Cardiac muscle cell (in vitro differentiated cells and primary cell): ENCODE measurements around the gene EXOC1L. TPM values are rescaled to one million over a fixed set of nuclear protein-coding genes. Genes with fewer than 3 reads are reported as not detected.

ENCODE experiments used
- DNase-seq, 2 donors: peaks; one replicate each; pipeline versions ENCODE4 v3.0.0 to v3.0.0-alpha.2; 2010 to 2017; ENCODE audit warnings: low read depth in 1 of 2, low spot score in 1 of 2
- H3K27ac ChIP-seq: fragments of 200-600 bp; sonication (generic); 2 replicates; pipeline ENCODE4 v1.5.1; 2016
- H3K27me3 ChIP-seq: fragments of 200-600 bp; sonication (generic); 2 replicates; pipeline ENCODE4 v1.6.0; 2016; ENCODE audit warnings: control low read depth
- H3K36me3 ChIP-seq: fragments of 200-600 bp; sonication (generic); 2 replicates; pipeline ENCODE4 v1.5.1; 2016; ENCODE audit warnings: control low read depth
- H3K4me1 ChIP-seq: fragments of 200-600 bp; sonication (generic); 2 replicates; pipeline ENCODE4 v1.8.1; 2017; ENCODE audit warnings: low read depth, mild to moderate bottlenecking, mixed run types
- H3K4me3 ChIP-seq: fragments of 200-600 bp; sonication (generic); 2 replicates; pipeline ENCODE4 v1.5.1; 2016; ENCODE audit warnings: mild to moderate bottlenecking
- H3K9me3 ChIP-seq: fragments of 200-600 bp; sonication (generic); 2 replicates; pipeline ENCODE4 v1.5.1; 2017; ENCODE audit warnings: low read depth, mild to moderate bottlenecking, control low read depth
- polyA plus RNA-seq: library from polyadenylated mRNA; unstranded; fragments of >200 nt; fragmentation: Nextera tagmentation; extraction: Ambion mirVana; gene quantifications from 2 replicates; pipeline ENCODE4 v1.2.1, GENCODE V29; 2016
- total RNA-seq: library from RNA; depleted of rRNA; stranded (reverse); fragments of >200 nt; gene quantifications from 2 replicates; pipeline ENCODE4 v1.2.3, GENCODE V29; 2016
- TF ChIP-seq, protein P1 (sequence below): IDR thresholded peaks from 2 replicates; pipeline ENCODE4 v1.5.1; 2012; ENCODE audit warnings: low read depth, mild to moderate bottlenecking, low read length

The EXOC1L gene
- total and polyA plus RNA-seq, 2 experiments from 2014 or later, result 0.16 TPM; not detected in 1

DNA sequence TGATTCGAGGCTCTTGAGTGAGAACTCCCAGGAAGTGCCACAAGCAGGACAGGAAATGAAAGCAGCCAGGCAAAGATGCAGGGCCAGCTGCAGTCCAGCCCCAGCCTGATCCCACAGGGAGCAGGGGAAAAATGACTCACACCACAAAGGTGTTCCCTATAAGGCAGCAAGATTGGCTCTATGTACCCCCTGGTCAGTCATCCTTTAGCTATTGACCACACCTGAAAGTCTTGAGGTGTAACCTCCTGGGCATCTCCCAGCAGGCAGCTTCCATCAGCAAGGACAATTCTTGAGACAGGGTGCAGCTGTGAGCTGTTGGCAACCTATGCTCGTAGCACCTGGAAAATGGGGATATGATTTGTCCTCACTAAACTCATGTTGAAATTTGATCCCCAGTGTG is 27.9 kb upstream of the EXOC1L start:
- Histone ChIP-seq H3K27ac (no peak overlapping the region), H3K4me1 (no peaks in the 10 kb centered on the region), H3K9me3 (no peaks in the 10 kb centered on the region), H3K4me3 (no peak overlapping the region), H3K36me3 (no peaks in the 10 kb centered on the region), H3K27me3 (no peaks in the 10 kb centered on the region)
- TF ChIP-seq, protein P1, sequence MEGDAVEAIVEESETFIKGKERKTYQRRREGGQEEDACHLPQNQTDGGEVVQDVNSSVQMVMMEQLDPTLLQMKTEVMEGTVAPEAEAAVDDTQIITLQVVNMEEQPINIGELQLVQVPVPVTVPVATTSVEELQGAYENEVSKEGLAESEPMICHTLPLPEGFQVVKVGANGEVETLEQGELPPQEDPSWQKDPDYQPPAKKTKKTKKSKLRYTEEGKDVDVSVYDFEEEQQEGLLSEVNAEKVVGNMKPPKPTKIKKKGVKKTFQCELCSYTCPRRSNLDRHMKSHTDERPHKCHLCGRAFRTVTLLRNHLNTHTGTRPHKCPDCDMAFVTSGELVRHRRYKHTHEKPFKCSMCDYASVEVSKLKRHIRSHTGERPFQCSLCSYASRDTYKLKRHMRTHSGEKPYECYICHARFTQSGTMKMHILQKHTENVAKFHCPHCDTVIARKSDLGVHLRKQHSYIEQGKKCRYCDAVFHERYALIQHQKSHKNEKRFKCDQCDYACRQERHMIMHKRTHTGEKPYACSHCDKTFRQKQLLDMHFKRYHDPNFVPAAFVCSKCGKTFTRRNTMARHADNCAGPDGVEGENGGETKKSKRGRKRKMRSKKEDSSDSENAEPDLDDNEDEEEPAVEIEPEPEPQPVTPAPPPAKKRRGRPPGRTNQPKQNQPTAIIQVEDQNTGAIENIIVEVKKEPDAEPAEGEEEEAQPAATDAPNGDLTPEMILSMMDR, result no peak
- peak in 1 of 2 donors; percentile 19 for DNase-seq

DNA sequence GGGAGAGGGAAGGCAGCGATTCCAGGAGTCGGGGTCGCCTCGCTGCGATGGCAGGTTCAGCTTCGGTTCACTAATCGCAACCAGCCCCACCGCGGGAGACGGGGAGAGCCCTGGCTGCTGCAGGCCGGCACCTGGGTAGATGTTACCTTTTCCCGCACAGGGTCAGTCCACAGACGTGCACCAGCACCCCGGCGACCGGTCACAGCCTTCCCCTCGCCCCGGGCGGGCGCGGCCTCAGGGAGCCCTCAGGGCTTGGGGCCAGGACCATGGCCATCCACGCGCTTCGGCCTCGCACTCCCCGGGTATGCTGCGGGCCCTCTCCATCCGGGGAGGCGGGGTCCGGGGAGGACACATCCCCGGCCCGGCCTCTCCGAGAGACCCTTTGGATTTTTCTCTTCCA is 26.1 kb upstream of the EXOC1L start:
- Histone ChIP-seq H3K9me3 (no peaks in the 10 kb centered on the region), H3K36me3 (no peaks in the 10 kb centered on the region), H3K27me3 (no peaks in the 10 kb centered on the region), H3K27ac (no peak overlapping the region), H3K4me3 (no peak overlapping the region), H3K4me1 (no peaks in the 10 kb centered on the region)
- TF ChIP-seq, protein P1, result no peak
- no peak for DNase-seq

- no peaks in the 10 kb centered on the region for H3K9me3 ChIP-seq
- H3K4me1 ChIP-seq, result no peaks in the 10 kb centered on the region
- no peaks in the 10 kb centered on the region for H3K36me3 ChIP-seq
- no peak overlapping the region for H3K27ac ChIP-seq
- no peak overlapping the region for H3K4me3 ChIP-seq
- TF ChIP-seq, protein P1, result no peak
- DNase-seq, result no peak
- no peaks in the 10 kb centered on the region for H3K27me3 ChIP-seq
Observed at GRCh38 chr4:55794053-55794452, 25.5 kb upstream of the EXOC1L start.

DNA sequence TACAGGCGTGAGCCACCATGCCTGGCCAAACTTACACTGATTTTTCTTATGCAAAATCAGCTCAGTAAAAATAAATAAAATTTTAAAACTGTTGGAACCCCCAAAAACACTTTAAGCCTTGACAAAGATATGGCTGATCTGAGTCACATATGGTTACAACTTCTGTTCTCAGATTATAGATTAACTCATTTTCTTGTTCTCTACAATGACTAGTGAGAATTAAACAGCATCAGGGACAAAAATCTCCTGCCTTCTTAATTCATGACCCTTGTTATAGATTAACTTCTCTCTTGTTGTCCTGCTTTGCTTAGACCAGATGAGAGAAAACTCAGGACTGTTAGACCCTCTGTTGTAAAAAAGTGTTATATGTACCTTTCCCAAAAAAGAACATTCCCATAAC is 24.2 kb upstream of the EXOC1L start:
- Histone ChIP-seq H3K4me1 (no peaks in the 10 kb centered on the region), H3K27ac (no peak overlapping the region), H3K36me3 (no peaks in the 10 kb centered on the region), H3K9me3 (no peaks in the 10 kb centered on the region), H3K4me3 (no peak overlapping the region), H3K27me3 (no peaks in the 10 kb centered on the region)
- TF ChIP-seq, protein P1, result no peak
- DNase-seq, result no peak

DNA sequence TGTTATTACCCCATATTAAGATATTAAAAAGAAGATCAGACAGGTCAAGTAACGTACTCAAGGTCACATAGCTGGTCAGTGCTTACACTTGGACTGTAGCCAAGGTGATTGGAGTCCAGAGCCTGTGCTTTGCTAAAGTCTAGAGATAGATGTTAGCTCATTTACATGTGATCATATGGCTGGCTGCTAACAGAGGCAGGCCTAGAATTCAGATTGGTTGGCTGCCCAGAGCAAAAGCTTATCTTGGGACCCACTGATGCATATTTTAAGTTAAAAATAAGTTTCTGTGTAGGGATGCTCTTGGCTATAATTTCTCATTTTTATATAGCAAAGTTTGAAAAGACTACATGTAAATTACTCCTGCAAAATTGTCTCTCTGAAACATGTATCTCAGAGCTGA is 18.1 kb upstream of the EXOC1L start:
- no peaks in the 10 kb centered on the region for H3K36me3 ChIP-seq
- H3K4me1 ChIP-seq, result no peaks in the 10 kb centered on the region
- DNase-seq, result peak in 1 of 2 donors; percentile 45
- no peak overlapping the region for H3K4me3 ChIP-seq
- H3K27ac ChIP-seq, result no peak overlapping the region
- H3K27me3 ChIP-seq, result no peaks in the 10 kb centered on the region
- TF ChIP-seq, protein P1, result no peak
- H3K9me3 ChIP-seq, result no peaks in the 10 kb centered on the region

GRCh38 chr4:55807556-55807955 is 12.0 kb upstream of the EXOC1L start:
- H3K36me3 ChIP-seq, result no peaks in the 10 kb centered on the region
- H3K4me1 ChIP-seq, result no peaks in the 10 kb centered on the region
- H3K27me3 ChIP-seq, result no peaks in the 10 kb centered on the region
- no peak overlapping the region for H3K4me3 ChIP-seq
- TF ChIP-seq, protein P1, result no peak
- DNase-seq, result no peak
- H3K9me3 ChIP-seq, result no peaks in the 10 kb centered on the region
- H3K27ac ChIP-seq, result no peak overlapping the region
